GM12874 (cell line): ENCODE measurements around the gene DPF1.

Source experiments
- CTCF ChIP-seq: IDR thresholded peaks from 2 replicates; pipeline ENCODE4 v1.5.1; 2011; ENCODE audit warnings: low read depth, mild to moderate bottlenecking, control low read depth, low read length, moderate library complexity; ENCODE audit not compliant: insufficient read depth

The DPF1 gene

DNA sequence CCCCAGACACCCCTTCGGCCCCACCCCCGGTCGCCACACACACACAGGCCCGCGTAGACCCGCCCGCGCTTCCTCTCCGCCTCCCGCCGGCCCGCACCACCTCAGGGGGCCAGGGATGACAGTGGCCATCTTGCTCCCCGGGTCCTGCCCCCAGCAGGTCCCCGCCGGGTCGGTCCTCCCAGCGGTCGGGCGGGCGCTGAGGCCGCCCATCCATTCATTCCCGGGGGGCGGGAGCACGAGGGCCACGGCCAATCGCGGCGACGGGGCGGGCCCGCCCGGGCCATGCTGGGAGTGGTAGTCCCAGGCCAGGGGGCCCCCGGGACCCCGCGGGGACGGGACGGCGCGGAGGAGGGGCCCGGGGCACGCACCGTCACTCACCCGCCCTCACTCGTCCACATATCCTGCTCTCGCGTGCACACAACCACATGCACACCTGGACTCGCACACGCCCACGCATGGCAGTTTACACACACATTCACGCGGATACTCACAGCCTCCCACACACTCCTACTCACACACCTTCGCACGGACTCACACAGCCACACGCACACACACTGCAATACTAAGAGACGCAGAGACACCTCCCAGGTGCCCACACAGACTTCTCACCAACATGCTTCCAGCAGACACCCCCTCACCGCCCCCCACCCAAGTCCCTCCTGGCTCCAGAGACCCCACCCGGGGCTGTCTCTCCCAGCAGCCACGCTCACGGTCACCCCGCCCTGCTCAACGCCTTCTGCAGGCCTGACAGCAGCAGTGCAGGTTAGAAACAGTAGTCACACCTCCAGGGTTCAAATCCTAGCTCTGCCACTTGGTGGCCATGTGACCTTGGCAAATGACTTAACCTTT is at the start of gene DPF1:
TSS of gene DPF1 (minus strand) at position 209 of the 849 bp plus-strand sequence. CDS start at position 129, 80 bp downstream.
- peak; percentile 29; the same call in 1 of the 2 replicates for TF ChIP-seq CTCF

- no peak for TF ChIP-seq CTCF
These were observed 49.5 kb upstream of the DPF1 start for GRCh38 chr19:38273499-38273898.

GRCh38 chr19:38270587-38271167 is 46.7 kb upstream of the DPF1 start:
- TF ChIP-seq CTCF: no peak

- no peak for TF ChIP-seq CTCF
These were observed 44.5 kb upstream of the DPF1 start for GRCh38 chr19:38268539-38268938.

DNA sequence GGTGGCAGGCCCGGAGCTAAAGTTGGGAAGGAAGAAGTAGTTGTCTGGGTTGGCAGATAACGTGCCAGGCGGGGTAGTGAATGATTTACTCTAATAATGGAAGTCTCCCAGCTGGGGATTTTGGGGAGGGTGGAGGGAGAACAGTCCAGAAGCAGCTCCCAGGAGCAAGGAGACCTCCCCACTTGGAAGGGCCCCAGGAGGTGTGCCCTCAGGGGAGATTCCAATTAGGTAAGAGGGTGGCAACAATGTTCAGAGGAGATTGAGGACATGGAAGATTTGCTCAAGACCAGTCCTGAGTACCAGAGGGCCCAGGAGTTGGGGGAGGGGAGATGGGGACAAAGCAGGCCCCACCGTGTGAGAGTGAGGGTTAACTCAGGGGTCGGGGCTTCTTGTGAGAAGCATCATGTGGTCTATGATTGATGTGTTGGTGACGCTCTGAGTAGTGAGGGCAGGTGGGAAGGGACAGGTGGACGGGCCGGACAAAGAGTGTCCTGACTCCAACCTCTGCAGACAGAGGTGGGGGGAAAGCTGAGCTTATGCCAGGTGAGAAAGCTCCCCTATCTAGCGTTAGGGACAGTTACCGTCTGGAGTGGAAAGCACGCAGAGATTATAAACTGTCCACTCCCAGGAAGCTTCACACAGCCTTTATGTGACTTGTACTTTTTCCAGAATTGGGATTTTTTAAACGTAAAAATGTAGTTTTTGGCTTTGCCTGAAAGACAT is 43.9 kb upstream of the DPF1 start:
- TF ChIP-seq CTCF: no peak

DNA sequence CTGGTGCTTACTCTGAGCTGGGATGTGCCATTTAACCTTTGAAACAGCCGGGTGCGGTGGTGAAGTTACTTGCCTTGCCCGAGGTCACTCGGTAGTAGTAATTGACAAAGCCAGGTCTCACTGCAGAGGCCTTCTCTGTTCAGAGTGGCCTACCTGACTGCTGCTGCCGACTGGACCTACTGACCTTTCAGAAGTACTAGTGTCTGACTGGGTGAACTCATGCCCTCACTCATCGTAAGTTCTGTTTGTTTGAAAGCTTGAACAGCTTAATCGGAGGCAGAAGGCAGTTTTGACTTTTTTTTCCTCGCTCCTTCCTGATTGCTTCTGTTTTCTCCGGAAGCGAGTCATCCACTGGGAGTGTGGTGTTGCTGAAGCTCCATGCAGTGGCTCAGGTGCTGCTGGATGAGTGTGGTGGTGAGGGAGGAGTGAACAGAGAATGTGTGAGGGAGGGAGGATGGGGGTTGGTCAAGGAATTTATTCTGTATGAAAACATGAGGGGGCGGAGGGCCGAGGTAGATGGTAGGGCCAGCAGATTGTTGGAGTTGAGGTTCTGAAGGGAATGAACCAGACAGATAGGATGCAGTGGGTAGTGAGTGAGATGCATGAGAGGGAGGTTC is 43.1 kb upstream of the DPF1 start:
- TF ChIP-seq CTCF: no peak

DNA sequence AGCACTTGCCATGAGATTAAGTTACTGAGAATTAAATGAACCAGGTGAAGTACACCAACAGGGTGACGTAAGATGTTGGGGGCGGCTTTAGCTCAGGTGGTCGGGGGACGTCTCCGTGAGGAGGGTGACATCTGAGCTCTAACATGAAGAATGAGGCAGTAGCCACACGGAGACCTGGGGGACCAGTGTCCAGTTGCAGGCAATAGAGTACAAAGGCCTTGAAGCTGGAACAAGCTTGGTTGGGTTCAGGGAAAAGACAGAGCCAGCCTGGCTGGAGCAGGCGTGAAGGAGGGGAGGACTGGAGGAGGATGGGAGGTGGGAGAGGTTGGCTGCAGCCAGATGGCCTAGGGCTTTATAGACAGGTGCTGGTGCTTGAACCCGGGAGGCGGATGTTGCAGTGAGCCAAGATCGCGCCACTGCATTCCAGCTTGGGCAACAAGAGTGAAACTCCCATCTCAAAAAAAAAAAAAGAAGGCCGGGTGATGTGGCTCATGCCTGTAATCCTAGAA is 42.0 kb upstream of the DPF1 start:
- TF ChIP-seq CTCF: no peak
